ENCODE data around the gene ZNF20. TPM values are rescaled to one million over a fixed set of nuclear protein-coding genes. Genes with fewer than 3 reads are reported as not detected.
"Not testable (repeated sequence)": the region's sequence is repeated elsewhere in the genome, so short reads cannot be mapped to it uniquely, and the experiment has no call there.

The ZNF20 gene
- total and polyA plus RNA-seq, 4 experiments from 2014 or later = 1.6 to 7.4 (median 3.1) TPM

- no peaks in the 10 kb centered on the region for H3K9me3 ChIP-seq (ENCODE audit: control insufficient read depth in 1 of 2, low read length in 2 of 2)
- no peaks in the 10 kb centered on the region for H3K27me3 ChIP-seq (ENCODE audit: insufficient read depth, low read length)
- no peak overlapping the region for H3K27ac ChIP-seq (ENCODE audit: low read depth, low read length)
- H3K4me3 ChIP-seq (ENCODE audit: low read length in 2 of 2) = no peak overlapping the region
- no peak for DNase-seq
- H3K36me3 ChIP-seq (ENCODE audit: insufficient read depth, low read length) = no peaks in the 10 kb centered on the region
- Mint-ChIP-seq H3K27me3 (peaks cover 10 to 19% of the 10 kb centered on the region in 2 donors), H3K4me3 (peak overlapping the region in 1 of 8 donors; percentile 11), H3K9me3 (peaks cover 0 to 10% (median 4%) of the 10 kb centered on the region in 8 donors), H3K27ac (no peak overlapping the region), H3K36me3 (no peaks in the 10 kb centered on the region), H3K4me1 (peaks cover 2 to 16% (median 11%) of the 10 kb centered on the region in 4 donors)
- ChIA-PET CTCF (ENCODE audit: partially characterized antibody) (interaction anchor here (1.1 to 1.7 kb wide), 2 partner anchors 47 to 170 kb away, joined by 3 read pairs; no protein-coding TSS in a partner anchor), POLR2A (ENCODE audit: partially characterized antibody) (no interaction called here)
- intact Hi-C loops (cut with micrococcal nuclease) = no loop called here
- peaks cover 6% of the 10 kb centered on the region for H3K4me1 ChIP-seq (ENCODE audit: insufficient read depth, low read length)
These were observed 46.4 kb downstream of the ZNF20 start for GRCh38 chr19:12093777-12094176.

- DNase-seq = no peak
- Histone ChIP-seq H3K9me3 (ENCODE audit: control insufficient read depth in 1 of 2, low read length in 2 of 2) (no peaks in the 10 kb centered on the region), H3K36me3 (ENCODE audit: insufficient read depth, low read length) (no peaks in the 10 kb centered on the region), H3K4me3 (ENCODE audit: low read length in 2 of 2) (peak overlapping the region in 1 of 2 donors; percentile 46), H3K4me1 (ENCODE audit: insufficient read depth, low read length) (peaks cover 6% of the 10 kb centered on the region), H3K27ac (ENCODE audit: low read depth, low read length) (no peak overlapping the region), H3K27me3 (ENCODE audit: insufficient read depth, low read length) (no peaks in the 10 kb centered on the region)
- Mint-ChIP-seq H3K9me3 (peaks cover 0 to 8% (median 2%) of the 10 kb centered on the region in 8 donors), H3K4me1 (peaks cover 2 to 16% (median 11%) of the 10 kb centered on the region in 4 donors), H3K27ac (no peak overlapping the region), H3K27me3 (peaks cover 10 to 19% of the 10 kb centered on the region in 2 donors), H3K4me3 (peak overlapping the region; percentile 60 to 82 (median 74)), H3K36me3 (no peaks in the 10 kb centered on the region)
- POLR2A ChIA-PET (ENCODE audit: partially characterized antibody) = interaction anchor here (1.2 kb wide), 1 partner anchor 241 kb away, joined by 4 read pairs; the partner anchor contains the start of gene ZNF563
- CTCF ChIA-PET (ENCODE audit: partially characterized antibody) = interaction anchor here (1.1 to 2.8 kb wide), 3 partner anchors 12 to 169 kb away, joined by 3 to 13 read pairs (median 3); no protein-coding TSS in a partner anchor
- intact Hi-C loops (cut with micrococcal nuclease) = no loop called here
These were observed 47.2 kb downstream of the ZNF20 start for GRCh38 chr19:12092956-12093355.

GRCh38 chr19:12092065-12092867, 47.9 kb downstream of the ZNF20 start:
- DNase-seq = peak in 4 of 5 donors; percentile 2 to 23 (median 12)
- Mint-ChIP-seq H3K27me3 (peaks cover 10 to 19% of the 10 kb centered on the region in 2 donors), H3K36me3 (no peaks in the 10 kb centered on the region), H3K27ac (peak overlapping the region in 4 of 7 donors; percentile 15 to 70 (median 32)), H3K4me3 (peak overlapping the region; percentile 77 to 87 (median 81)), H3K4me1 (peaks cover 2 to 16% (median 11%) of the 10 kb centered on the region in 4 donors), H3K9me3 (peaks cover 0 to 10% (median 2%) of the 10 kb centered on the region in 8 donors)
- Histone ChIP-seq H3K27ac (ENCODE audit: low read depth, low read length) (no peak overlapping the region), H3K4me3 (ENCODE audit: low read length in 2 of 2) (peak overlapping the region in 1 of 2 donors; percentile 46), H3K4me1 (ENCODE audit: insufficient read depth, low read length) (peaks cover 6% of the 10 kb centered on the region), H3K27me3 (ENCODE audit: insufficient read depth, low read length) (no peaks in the 10 kb centered on the region), H3K36me3 (ENCODE audit: insufficient read depth, low read length) (no peaks in the 10 kb centered on the region), H3K9me3 (ENCODE audit: control insufficient read depth in 1 of 2, low read length in 2 of 2) (no peaks in the 10 kb centered on the region)
- intact Hi-C loops (cut with micrococcal nuclease) = no loop called here
- CTCF ChIA-PET (ENCODE audit: partially characterized antibody) = interaction anchor here (1.1 to 2.8 kb wide), 6 partner anchors 10 to 168 kb away, joined by 3 to 29 read pairs (median 4); partner anchors contain the start of gene ZNF20
- POLR2A ChIA-PET (ENCODE audit: partially characterized antibody) = interaction anchor here (1.2 to 1.8 kb wide), 2 partner anchors 48 to 241 kb away, joined by 4 to 5 read pairs; partner anchors contain the start of genes ZNF20 and ZNF563

- POLR2A ChIA-PET (ENCODE audit: partially characterized antibody) = interaction anchor here (0.6 to 1.8 kb wide), 2 partner anchors 49 to 58 kb away, joined by 3 to 5 read pairs; partner anchors contain the start of gene ZNF20
- peak overlapping the region in 4 of 8 donors; percentile 19 to 81 (median 56) for H3K4me3 Mint-ChIP-seq
These were observed 49.3 kb downstream of the ZNF20 start for GRCh38 chr19:12090807-12091206.

GRCh38 chr19:12085074-12085818, 54.9 kb downstream of the ZNF20 start:
- CTCF ChIA-PET (ENCODE audit: partially characterized antibody) = interaction anchor here (0.9 kb wide), 1 partner anchor 26 kb away, joined by 3 read pairs; no protein-coding TSS in a partner anchor
- POLR2A ChIA-PET (ENCODE audit: partially characterized antibody) = no interaction called here
- H3K27ac ChIP-seq (ENCODE audit: low read depth, low read length) = no peak overlapping the region
- Mint-ChIP-seq H3K27ac (no peak overlapping the region), H3K4me1 (no peaks in the 10 kb centered on the region), H3K9me3 (peaks cover 0 to 47% (median 29%) of the 10 kb centered on the region in 8 donors), H3K27me3 (no peaks in the 10 kb centered on the region), H3K36me3 (peaks cover 3 to 4% of the 10 kb centered on the region in 2 donors), H3K4me3 (no peak overlapping the region)
- H3K4me3 ChIP-seq (ENCODE audit: low read length in 2 of 2) = no peak overlapping the region
- H3K27me3 ChIP-seq (ENCODE audit: insufficient read depth, low read length) = no peaks in the 10 kb centered on the region
- no peak for DNase-seq
- intact Hi-C loops (cut with micrococcal nuclease) = no loop called here
- H3K36me3 ChIP-seq (ENCODE audit: insufficient read depth, low read length) = no peaks in the 10 kb centered on the region
- no peaks in the 10 kb centered on the region for H3K4me1 ChIP-seq (ENCODE audit: insufficient read depth, low read length)
- H3K9me3 ChIP-seq (ENCODE audit: control insufficient read depth in 1 of 2, low read length in 2 of 2) = peaks cover 0 to 9% of the 10 kb centered on the region in 2 donors

More at GRCh38 chr19:12090807-12091206, 49.3 kb downstream of the ZNF20 start:
- H3K27ac ChIP-seq (ENCODE audit: low read depth, low read length) = no peak overlapping the region
- Mint-ChIP-seq H3K36me3 (no peaks in the 10 kb centered on the region), H3K9me3 (peaks cover 0 to 13% (median 5%) of the 10 kb centered on the region in 8 donors), H3K27me3 (peaks cover 10 to 19% of the 10 kb centered on the region in 2 donors), H3K4me1 (peaks cover 2 to 16% (median 11%) of the 10 kb centered on the region in 4 donors), H3K27ac (peak overlapping the region in 1 of 7 donors; percentile 48)
- peaks cover 6% of the 10 kb centered on the region for H3K4me1 ChIP-seq (ENCODE audit: insufficient read depth, low read length)
- intact Hi-C loops (cut with micrococcal nuclease) = loop anchor here (1.0 kb wide), 1 partner anchor 49 kb away; the partner anchor contains the start of gene ZNF20
- CTCF ChIA-PET (ENCODE audit: partially characterized antibody) = interaction anchor here (0.6 to 2.8 kb wide), 19 partner anchors 8 to 583 kb away, joined by 3 to 29 read pairs (median 4); partner anchors contain the start of gene ZNF20
- H3K36me3 ChIP-seq (ENCODE audit: insufficient read depth, low read length) = no peaks in the 10 kb centered on the region
- no peaks in the 10 kb centered on the region for H3K9me3 ChIP-seq (ENCODE audit: control insufficient read depth in 1 of 2, low read length in 2 of 2)
- no peak overlapping the region for H3K4me3 ChIP-seq (ENCODE audit: low read length in 2 of 2)
- peak; percentile 34 to 49 (median 39) for DNase-seq
- no peaks in the 10 kb centered on the region for H3K27me3 ChIP-seq (ENCODE audit: insufficient read depth, low read length)

- H3K4me1 ChIP-seq (ENCODE audit: insufficient read depth, low read length); CTCF ChIA-PET (ENCODE audit: partially characterized antibody); H3K4me1 Mint-ChIP-seq; H3K4me3 Mint-ChIP-seq; H3K36me3 ChIP-seq (ENCODE audit: insufficient read depth, low read length); H3K4me3 ChIP-seq (ENCODE audit: low read length in 2 of 2); H3K27ac Mint-ChIP-seq; H3K27me3 Mint-ChIP-seq; H3K27me3 ChIP-seq (ENCODE audit: insufficient read depth, low read length); H3K9me3 ChIP-seq (ENCODE audit: control insufficient read depth in 1 of 2, low read length in 2 of 2); H3K27ac ChIP-seq (ENCODE audit: low read depth, low read length); H3K36me3 Mint-ChIP-seq; DNase-seq; intact Hi-C loops (cut with micrococcal nuclease); POLR2A ChIA-PET (ENCODE audit: partially characterized antibody): not testable (repeated sequence)
- peaks cover 0 to 60% (median 37%) of the 10 kb centered on the region in 8 donors for H3K9me3 Mint-ChIP-seq
These were observed 56.8 kb downstream of the ZNF20 start for GRCh38 chr19:12083336-12083735.

All from CD4-positive, alpha-beta memory T cell (primary cell).